OCI-LY1 (cell line): ENCODE results near the gene RNF182.

ENCODE experiments used
- CTCF ChIP-seq: fragments of 200-600 bp; sonication (generic), shearing (Covaris generic); IDR thresholded peaks from 2 replicates; pipeline ENCODE4 v1.5.1; 2017; ENCODE audit warnings: mild to moderate bottlenecking, antibody characterized with exemption, low read length, moderate library complexity, mixed read lengths
- EZH2 ChIP-seq: fragments of 200-600 bp; sonication (generic), shearing (Covaris generic); IDR thresholded peaks from 2 replicates; pipeline ENCODE4 v1.8.0; 2017; ENCODE audit warnings: borderline replicate concordance, mixed run types, mild to moderate bottlenecking, antibody characterized with exemption, low read length, moderate library complexity, mixed read lengths

GRCh38 chr6:14012313-14013030 is 87.7 kb downstream of the RNF182 start:
- no peak for TF ChIP-seq CTCF
- no peak for TF ChIP-seq EZH2
